Measurements from ENCODE around the gene CFAP20DC. TPM values are rescaled to one million over a fixed set of nuclear protein-coding genes. Genes with fewer than 3 reads are reported as not detected.

The CFAP20DC gene
- total and polyA plus RNA-seq, 8 donors = 0.23 to 1.2 (median 0.39) TPM

- intact Hi-C loops (cut with DNase I) = no loop called here
- FAIRE-seq (no peak), DNase-seq (no peak), ATAC-seq (no peak)
- no peaks in the 10 kb centered on the region for H3K9me3 ChIP-seq
- WGBS, 2 donors = 57 to 68% methylated on average over 6 of the region's 6 CpGs
- no peaks in the 10 kb centered on the region for H3K4me1 ChIP-seq
- TF ChIP-seq CTCF (IDR thresholded peaks at IDR 0.05) = no peak
- H3K27me3 ChIP-seq = no peaks in the 10 kb centered on the region
- no peak overlapping the region for H3K27ac ChIP-seq
- no peak overlapping the region for H3K4me3 ChIP-seq
- H3K36me3 ChIP-seq = no peaks in the 10 kb centered on the region
Observed at GRCh38 chr3:58784888-58785287, 264.9 kb downstream of the CFAP20DC start.

DNA sequence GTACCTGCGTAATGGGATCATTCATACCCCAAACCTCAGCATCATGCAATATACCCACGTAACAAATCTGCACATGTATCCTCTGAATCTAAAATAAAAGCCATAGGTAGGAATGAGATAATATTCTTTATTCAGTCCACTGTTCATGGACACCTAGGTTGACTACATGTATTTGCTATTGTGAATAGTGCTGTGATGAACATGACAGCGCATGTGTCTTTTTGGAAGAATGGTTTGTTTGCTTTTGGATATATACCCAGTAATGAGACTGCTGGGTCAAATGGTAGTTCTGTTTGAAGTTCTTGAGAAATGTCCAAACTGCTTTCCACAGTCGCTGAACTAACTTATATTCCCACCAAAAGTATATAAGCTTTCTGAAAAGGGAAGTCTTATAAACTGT is 265.4 kb downstream of the CFAP20DC start:
- Histone ChIP-seq H3K27me3 (no peaks in the 10 kb centered on the region), H3K4me3 (no peak overlapping the region), H3K4me1 (no peaks in the 10 kb centered on the region), H3K9me3 (no peaks in the 10 kb centered on the region), H3K27ac (no peak overlapping the region), H3K36me3 (no peaks in the 10 kb centered on the region)
- TF ChIP-seq CTCF (IDR thresholded peaks at IDR 0.05) = no peak
- 67 to 91% methylated on average over 4 of the region's 4 CpGs for WGBS, 2 donors
- intact Hi-C loops (cut with DNase I) = no loop called here
- ATAC-seq = no peak
- FAIRE-seq = no peak
- no peak for DNase-seq

GRCh38 chr3:58783845-58784244 is 266.0 kb downstream of the CFAP20DC start:
- WGBS, 2 donors = 88 to 100% methylated on average over 2 of the region's 2 CpGs
- intact Hi-C loops (cut with DNase I) = no loop called here

GRCh38 chr3:58779934-58780333 is 269.9 kb downstream of the CFAP20DC start:
- Histone ChIP-seq H3K27me3 (no peaks in the 10 kb centered on the region), H3K27ac (no peak overlapping the region), H3K9me3 (no peaks in the 10 kb centered on the region), H3K4me3 (no peak overlapping the region), H3K4me1 (no peaks in the 10 kb centered on the region), H3K36me3 (no peaks in the 10 kb centered on the region)
- DNase-seq (no peak), ATAC-seq (no peak), FAIRE-seq (no peak)
- intact Hi-C loops (cut with DNase I) = no loop called here
- TF ChIP-seq CTCF (IDR thresholded peaks at IDR 0.05) = no peak

More at GRCh38 chr3:58783845-58784244, 266.0 kb downstream of the CFAP20DC start:
- Histone ChIP-seq H3K4me3 (no peak overlapping the region), H3K36me3 (no peaks in the 10 kb centered on the region), H3K4me1 (no peaks in the 10 kb centered on the region), H3K9me3 (no peaks in the 10 kb centered on the region), H3K27me3 (no peaks in the 10 kb centered on the region), H3K27ac (no peak overlapping the region)
- ATAC-seq (no peak), FAIRE-seq (no peak), DNase-seq (no peak)
- no peak for TF ChIP-seq CTCF (IDR thresholded peaks at IDR 0.05)

- H3K4me3 ChIP-seq = no peak overlapping the region
- intact Hi-C loops (cut with DNase I) = no loop called here
Observed at GRCh38 chr3:58776231-58776630, 273.6 kb downstream of the CFAP20DC start.

More at GRCh38 chr3:58776231-58776630, 273.6 kb downstream of the CFAP20DC start:
- no peaks in the 10 kb centered on the region for H3K9me3 ChIP-seq
- no peaks in the 10 kb centered on the region for H3K27me3 ChIP-seq
- no peak for TF ChIP-seq CTCF (IDR thresholded peaks at IDR 0.05)
- no peak overlapping the region for H3K27ac ChIP-seq
- FAIRE-seq (no peak), ATAC-seq (no peak), DNase-seq (no peak)
- H3K4me1 ChIP-seq = no peaks in the 10 kb centered on the region
- 45 to 47% methylated on average over 2 of the region's 2 CpGs for WGBS, 2 donors
- H3K36me3 ChIP-seq = no peaks in the 10 kb centered on the region
